HG03378 (cell line): ENCODE results near the gene B4GAT1.

Experiments used
- ATAC-seq: cut with Tn5 transposase; IDR thresholded peaks from one replicate; pipeline ENCODE4 v1.9.1; 2021; ENCODE audit warnings: mild to moderate bottlenecking, moderate library complexity; ENCODE audit not compliant: unreplicated experiment

B4GAT1 gene

DNA sequence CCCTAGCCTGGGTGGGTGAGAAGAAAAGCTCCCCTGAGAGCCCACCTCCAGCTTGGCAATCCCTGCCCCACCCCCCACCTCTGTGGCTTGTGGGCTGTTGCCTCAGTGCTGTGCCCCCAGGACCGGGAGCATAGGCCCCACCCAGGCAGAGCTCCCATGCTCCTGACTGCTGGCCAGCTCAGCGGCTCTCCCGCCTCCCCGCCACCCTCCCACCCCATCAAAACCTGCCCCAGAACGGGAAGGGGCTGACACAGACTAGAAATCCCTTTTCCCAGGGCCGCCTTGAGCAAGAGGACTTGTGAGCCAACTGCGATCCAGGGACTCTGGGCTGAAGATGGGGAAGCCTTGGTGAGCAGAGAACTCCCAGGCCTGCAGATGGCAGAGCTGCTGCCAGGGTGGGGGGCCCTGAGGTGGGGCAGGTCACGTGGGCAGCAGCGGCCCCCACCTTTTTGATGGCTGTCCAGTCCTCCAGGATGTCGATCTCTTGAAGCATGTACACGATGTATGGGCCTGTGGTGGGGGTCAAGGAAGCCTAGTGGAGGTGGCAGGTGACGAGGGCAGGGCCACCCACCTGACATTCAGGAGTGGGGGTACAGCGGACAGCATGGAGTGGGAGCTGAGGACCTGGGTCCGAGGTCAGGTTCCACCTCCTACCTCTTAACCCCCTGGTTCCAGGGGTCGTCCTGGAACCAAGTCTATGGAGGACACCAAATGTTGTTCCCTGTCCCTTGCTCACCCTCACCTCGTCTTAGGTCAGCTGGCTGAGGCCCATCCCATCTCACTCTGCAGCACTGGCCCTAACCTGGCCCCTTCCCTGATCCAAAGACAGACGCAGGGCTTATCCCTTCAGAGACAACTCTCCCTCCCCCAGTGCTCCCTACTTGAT lies 8.9 kb downstream of the B4GAT1 start:
- no peak for ATAC-seq

DNA sequence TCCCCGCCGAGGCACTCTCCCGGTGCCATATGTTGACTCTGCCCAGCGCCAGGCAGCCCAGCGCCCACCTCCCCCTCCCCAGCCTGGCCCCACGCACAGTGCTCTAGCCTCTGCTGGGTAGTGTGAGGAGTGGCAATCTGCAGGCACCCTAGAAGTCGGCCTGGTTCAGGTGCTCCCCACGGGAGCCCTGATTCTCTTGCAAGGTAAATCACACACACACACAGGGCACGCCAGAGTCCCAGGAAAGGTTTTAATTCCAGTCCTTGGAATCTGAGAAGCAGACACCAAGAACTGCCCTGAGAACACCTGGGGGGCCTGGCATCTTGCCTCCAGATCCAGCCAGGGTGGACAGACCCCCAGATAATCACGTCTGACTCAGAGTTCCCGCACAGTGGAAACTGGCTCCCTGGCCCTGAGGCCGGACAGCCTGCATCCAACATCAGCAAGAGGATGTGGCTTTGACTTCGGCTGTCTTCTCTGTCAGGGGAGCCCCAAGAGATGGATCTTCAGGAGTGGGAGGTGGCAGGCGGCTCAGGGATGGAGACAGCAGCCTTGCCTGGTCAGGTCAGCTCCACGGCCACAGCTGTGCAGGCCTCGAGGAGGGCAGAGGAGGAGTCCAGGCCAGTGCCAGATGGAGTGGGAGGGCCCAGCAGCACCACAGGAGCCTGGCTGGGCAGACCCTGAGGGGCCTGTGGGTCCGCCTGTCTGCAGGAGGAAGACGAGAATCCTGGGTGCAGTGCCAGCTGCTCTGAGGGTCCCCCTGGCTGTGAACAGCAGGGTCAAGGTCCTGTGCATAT lies 10.1 kb downstream of the B4GAT1 start:
- no peak for ATAC-seq

DNA sequence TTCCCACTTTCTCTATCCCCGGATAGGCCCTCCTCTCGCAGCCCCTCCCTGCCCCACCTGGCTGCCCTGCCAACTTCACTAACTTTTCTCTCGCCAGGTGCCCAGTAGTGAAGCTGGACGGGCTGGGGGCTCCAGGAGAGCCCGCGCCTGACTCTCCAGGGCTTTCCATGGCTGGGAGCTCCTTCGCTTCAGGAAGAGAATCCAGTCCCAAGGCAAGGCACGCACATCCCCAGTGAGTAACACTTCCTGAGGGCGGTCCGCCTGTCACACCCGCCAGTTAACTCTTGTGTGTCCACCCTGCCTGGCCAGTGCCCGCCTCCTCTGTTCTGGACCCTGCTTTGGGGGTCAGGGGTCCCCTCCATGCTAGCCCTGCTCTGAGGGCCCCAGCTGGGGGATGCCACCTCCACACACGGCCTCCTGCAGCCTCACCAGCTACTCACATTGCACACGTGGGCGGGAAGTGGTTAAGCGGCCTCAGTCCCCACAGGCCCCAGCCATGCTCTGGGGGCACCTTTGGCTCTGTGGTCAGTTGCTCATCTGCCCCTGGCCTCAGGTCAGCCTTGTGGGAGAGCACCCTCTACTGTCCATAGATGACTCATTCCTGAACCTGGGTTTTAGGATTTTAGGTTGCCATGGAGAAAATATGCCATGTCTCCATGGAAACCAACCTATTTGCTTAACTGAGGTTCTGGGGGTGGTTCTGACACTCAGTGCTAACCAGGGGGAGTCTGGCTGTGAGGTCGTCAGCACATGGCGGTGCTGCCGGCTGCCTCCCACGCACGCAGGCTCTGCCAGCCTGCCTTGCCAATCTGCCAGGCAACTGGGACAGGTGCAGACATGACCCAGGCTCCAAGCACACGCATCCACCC lies 11.0 kb downstream of the B4GAT1 start, which contains the start of gene RIN1:
Gene RIN1, minus strand, starts transcription at position 201 of the 869 bp plus-strand sequence. Its CDS starts 32 bp downstream, at position 169.
- ATAC-seq: peak; percentile 54

DNA sequence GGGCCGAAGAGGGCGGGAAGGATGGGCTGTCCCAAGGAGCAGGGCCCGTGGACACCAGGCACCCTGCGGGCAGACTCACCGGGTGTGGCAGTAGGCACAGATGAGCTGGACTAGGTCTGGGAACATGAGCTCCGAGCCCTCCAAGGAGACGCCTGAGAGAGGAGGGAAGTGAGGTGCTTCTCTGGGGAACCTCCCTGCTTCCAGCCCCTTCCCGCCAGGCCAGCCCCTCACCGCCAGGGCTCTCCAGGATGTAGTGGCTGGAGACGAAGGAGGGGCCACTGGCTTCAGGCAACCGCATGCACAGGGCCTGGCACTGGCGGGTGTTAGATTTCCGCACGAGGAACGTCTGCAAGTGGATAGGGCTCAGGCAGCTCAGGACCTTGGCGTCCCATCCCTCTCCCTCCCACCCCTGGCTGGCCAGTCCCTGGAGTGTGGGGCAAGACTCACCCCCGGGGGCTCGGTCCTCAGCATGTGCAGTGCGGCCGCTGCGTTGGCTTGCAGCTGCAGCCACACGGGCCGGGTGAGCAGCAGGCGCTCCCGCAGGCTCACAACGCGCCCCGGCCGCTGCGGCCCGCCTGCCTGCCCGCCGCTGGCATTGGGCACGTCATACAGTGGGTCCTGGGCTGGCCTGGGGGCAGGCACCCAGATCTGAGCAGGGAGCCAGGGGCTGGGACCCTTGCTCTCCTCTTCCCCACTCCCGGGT lies 11.7 kb downstream of the B4GAT1 start:
- no peak for ATAC-seq

DNA sequence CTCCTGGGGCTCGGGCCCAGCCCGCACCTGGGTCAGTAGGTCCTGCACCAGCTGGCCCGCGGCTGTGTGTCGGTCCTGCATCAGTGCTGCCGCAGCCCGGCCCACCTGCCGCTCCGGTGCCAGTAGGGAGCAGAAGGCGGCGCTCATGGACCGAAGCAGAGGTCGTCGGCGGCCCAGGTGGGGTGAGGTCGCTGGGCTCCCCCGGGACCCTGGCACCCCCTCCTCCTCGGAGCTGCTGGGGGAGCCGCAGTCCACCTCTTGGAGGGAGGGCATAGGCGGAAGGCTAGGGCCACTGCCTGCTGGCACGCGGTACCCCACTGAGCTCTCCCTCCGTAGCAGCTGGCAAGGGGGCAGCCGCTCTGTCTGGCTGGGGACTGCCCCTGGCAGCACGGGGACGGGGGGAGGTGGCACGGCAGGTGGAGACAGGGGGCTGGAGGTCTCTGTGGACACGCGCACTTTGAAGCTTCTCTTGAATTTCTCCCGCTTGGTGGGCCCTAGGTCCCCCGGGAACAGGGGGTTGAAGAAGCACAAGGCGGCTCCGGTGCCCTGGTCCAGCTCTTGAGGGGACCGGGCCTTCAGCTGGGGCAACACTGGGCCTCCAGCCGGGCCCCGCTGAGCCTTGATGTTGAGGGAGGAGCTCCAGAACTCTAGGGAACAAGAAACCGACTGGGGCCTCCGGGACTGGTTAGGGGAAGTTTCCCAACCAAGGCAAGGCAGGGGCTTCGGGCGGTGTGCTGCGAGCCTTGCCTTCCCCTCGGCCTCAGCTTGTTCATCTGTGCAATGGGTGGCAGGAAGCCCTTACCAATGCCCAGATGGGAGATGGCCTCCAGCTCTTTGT lies 12.6 kb downstream of the B4GAT1 start:
- ATAC-seq: no peak

DNA sequence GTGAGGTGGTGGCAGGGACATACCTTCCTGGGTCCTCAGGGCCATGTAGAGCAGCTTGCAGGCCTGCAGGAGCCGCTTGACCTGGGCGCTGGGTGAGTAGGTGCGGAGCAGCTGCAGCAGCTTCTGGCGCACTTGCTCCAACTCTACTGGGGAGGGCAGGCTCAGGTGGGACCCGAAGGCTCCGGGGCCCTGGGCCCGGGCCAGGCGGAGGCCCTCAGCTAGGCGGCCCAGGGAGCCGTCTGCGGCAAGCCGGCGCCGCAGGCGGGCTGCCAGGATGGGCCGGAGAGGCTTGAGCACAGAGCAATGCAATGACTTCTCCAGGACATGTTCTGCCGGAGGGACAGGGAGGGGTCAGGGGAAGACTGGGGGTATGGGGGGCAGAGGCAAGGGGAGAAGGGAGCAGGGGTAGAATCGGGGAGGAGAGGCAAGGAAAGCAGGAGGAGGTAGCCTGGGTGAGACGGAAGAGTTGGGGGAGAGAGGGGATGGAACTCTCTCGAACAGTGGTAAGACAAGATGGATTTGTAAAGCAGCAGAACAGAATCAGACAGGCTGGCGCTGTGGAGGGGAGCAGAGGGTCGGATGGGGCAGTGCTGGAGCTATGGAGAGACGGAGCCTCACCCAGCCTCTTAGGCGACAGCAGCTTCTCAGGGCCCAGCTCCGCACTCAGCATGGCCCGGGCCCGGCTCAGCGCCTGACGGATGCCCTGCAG lies 13.4 kb downstream of the B4GAT1 start:
- no peak for ATAC-seq

DNA sequence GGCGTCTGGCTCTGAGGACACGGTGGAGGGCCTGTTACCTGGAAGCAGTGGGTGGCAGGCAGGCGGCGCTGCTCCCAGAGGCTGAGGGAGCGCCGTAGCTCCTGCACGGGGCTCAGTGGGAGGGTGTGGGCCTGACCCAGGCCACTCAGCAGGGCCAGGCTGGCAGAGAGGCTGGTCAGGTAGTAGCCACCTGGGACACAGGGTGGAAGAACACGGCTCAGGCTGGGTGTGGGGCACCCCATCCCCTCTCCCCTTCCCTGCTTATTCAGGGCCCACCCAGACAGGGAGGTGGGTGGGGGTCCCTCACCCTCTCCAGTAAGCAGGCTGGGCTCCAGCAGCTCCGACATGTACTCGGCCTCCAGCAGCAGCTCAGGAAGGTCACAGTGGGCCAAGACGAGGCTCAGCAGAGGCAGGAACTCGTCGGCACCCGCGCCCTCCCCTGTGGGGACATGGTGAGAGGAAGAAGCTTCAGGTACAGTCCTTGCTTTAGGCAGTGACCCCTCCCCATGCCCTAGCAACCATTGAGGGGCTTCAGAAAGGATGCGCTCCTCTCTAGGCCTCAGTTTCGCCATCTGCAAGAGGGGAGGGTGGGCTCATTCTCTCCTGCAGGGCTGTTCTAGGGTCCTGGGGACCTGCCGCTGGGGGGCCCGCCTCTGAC lies 14.1 kb downstream of the B4GAT1 start:
- no peak for ATAC-seq

DNA sequence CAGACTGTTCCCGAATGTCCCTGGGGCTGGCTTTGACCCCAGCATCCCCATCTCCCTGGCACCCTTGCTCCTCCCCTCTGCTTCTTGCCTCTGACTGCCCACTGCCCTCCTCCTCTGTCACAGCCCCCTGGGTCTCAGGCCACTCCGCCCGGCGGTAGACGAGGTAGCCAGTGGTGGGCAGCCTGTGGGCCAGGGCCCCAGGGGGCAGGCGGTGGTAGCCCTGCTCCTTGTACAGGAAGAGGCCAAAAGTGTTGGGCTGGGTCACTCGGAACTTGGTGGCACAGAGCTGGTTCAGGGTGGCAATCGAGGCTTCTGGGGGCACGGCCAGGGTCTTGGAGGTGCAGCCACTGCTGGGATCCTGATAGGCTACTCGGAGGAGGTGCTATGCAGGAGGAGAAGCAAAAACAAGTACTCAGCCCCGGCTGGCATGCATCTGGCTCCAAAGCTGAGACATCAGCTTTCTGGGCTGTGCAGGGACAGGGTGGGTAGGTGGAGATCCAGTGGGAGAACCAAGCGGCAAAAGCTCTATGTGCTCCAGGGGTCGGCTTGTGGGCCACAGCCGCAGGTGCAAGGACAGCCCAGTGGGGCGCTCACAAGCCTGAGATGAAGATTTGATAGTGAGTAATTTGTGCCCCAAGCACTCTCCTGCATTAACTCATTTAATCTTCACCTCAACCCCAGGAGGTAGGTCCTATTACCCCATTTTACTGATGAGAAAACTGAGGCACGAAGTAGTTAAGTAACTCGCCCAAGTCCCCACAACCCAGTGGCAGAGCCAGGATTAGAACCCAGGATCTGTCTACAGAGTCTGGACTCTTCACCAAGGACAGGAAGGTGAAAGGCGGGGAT lies 14.8 kb downstream of the B4GAT1 start:
- no peak for ATAC-seq

DNA sequence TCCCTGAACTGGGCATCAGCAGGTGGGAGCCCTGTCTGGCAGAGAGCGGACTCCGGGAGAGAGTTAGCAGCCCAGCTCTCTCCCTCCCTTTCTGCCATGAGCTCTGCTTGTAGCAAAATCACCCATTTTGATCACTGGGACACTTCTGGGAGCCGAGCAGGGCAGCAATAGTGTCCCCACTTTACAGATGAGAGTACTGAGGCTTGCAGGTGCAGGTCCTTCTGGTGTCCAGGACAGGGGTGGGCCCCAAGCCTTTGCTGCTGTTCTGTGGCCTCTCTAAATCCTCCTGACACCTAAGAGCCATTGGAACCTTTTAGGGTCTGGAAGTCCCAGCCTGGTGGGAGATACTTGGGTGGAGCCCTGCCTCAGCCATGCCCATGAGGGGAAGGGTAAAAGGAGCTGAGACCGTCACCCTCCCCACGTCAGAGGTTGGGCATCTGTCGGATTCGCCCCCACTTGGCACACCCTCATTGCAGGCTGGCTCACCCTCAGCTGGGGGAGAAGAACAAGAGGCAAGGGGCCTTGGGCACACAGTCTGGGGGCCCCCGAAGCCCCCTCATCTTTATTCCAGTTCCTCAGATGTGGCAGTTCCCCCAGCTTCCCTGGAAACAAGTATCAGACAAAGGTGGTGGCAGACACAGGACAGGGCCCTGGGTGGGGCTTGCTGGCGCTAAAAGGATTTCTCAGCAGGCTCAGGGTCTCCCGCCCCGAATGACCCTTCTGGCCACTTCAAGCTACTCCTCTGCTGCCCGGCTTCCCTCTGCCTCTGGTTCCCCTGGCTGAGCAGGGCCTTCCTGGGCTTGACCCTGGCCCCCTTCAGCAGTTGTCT lies 15.7 kb downstream of the B4GAT1 start:
- ATAC-seq: no peak

DNA sequence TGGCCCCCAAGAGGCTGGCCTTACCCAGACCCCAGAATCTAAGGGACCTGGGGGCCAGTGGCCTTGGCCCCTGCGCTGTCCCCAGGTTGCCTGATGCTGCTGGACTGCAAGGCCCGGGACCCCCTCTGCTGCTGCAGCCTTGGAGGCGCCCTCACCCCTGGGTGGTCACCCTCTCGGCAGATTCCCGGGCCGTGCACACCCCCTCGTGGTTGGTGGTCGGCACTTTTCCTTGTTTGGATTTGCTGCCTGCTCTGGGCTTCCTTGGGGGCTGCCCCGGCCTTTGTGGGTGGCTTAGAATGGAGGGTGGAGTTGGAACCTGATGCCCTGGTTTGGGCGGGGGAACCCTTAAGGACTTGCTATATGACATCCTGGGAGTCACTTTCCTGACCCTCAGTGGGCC lies 16.5 kb downstream of the B4GAT1 start:
- no peak for ATAC-seq

DNA sequence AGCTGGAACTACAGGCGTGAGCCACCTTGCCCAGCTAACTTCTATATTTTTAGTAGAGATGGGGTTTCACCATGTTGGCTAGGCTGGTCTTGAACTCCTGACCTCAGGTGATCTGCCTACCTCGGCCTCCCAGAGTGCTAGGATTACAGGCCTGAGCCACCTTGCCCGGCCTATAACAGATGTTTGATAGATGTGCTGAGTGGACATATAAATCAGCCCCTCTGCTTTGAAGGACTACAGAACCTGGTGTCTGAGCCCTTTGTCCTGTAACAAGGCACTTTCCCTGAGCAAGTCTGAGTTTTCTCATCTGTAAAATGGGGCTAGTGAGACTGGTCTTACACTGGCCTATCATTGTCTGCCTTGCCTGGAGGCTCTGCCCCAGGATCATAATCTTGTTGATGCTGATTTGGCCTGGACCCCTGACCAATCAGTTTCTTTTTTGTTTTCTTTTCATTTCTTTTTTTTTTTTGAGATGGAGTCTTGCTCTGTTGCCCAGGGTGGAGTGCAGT lies 18.2 kb downstream of the B4GAT1 start:
- no peak for ATAC-seq

DNA sequence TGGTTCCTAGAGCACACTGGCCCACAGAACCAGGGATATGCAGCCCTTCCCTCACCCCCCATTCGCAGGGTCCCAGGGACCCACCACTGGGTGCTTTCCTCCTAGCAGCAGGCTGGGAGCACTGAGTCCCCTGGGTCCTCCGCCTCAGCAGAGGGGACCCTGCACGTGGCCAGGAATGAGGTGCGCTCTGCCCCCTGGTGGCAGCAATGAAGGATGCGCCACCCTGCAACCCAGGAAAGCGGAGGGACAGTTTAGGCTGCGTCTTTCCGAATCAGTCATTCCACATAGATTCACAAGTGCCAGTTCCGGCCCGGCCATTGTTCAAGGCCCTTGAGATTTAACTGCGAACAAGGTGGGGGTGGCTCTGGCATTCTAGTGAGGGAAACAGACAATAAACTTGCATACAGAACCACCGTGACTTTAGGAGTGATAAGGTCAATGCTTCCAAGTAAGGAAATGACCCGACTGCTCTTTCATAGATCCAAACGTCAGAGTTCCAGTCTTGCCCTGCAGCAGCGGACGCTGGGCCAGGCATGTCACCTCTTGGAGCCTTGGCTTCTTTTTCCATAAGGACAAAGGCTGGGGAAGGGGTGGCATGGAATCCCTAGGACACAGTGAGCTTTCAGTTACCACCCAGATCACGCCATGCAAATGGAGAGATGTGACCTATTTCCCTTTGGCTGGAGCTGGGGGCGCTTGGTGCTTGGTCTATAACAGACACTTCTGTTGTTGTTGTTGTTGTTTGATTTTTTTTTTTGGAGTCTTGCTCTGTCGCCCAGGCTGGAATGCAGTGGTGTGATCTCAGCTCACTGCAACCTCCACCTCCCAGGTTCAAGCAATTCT lies 18.9 kb downstream of the B4GAT1 start:
- ATAC-seq: no peak

DNA sequence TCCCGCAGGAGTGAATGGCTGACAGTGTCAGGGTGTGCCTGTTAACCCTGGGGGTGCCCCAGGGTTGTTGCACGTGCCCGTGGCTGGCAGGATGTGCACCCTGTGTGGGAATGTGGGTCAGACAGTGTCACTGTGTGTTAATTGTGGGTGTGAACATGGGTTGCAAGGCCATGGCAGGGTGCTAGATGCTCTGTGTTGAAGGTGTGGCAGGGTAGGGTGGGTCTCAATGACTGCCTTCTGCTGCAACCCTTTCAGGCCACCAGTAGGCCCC lies 19.5 kb downstream of the B4GAT1 start:
- ATAC-seq: no peak

DNA sequence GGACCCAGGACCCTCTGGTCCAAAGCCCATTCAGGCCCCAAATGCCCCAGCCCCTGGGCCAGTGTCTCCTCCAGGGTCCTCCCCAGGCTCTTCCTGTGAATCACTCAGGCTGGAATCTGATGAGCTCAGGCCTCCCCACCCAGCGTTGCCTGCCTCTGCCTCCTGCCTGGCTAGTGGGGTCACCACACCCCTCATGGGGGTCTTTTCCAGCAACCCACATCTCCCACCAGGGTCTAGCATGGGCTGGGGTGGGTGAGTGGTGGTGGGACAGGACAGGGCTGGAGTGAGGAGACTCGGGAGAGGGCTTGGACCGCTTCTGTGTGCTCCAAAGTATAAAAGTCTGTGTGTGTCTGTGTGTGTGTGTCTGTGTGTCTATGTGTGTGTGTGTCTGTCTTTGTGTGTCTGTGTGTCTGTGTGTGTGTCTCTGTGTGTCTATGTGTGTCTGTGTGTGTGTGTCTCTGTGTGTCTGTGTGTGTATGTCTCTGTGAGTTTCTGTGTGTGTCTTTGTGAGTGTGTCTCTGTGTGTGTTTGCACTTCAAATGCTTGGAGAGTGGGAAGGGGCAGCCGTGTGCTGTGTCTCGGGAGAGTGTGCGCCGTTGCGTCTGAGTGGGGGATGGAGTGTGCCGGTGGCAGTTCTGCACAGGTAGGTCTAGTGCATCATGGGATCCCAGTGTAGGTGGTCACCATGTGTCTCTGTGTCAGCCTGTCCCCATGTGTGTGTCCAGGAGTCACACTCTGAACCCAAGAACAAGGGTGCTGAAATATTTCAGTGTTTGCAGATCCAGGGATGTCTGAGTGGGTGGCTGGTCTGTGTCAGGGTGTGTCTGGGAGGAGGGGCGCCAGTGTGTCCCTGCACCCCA lies 20.0 kb downstream of the B4GAT1 start:
- ATAC-seq: no peak
